Ascending aorta (tissue), 2 donors: Measurements from ENCODE around the gene LIMS2. TPM values are rescaled to one million over a fixed set of nuclear protein-coding genes. Genes with fewer than 3 reads are reported as not detected.
A peak's percentile ranks its signal among the peaks of the same experiment; 100 is the strongest.

ENCODE experiments used
- DNase-seq, 2 donors: peaks; one replicate each; pipeline ENCODE4 v3.0.0-alpha.2; 2019; ENCODE audit warnings: low spot score in 2 of 2
- H3K27ac ChIP-seq, 2 donors: fragments of 200-600 bp; sonication (generic); one replicate each; pipeline ENCODE4 v1.5.1; 2016 to 2017; ENCODE audit warnings: mild to moderate bottlenecking in 1 of 2
- H3K27me3 ChIP-seq: fragments of 200-600 bp; sonication (generic); one replicate; pipeline ENCODE4 v1.5.1; 2017
- H3K36me3 ChIP-seq, 2 donors: fragments of 200-600 bp; sonication (generic); one replicate each; pipeline ENCODE4 v1.5.1; 2016
- H3K4me1 ChIP-seq, 2 donors: fragments of 200-600 bp; sonication (generic); one replicate each; pipeline ENCODE4 v1.5.1; 2016 to 2017; ENCODE audit warnings: mild to moderate bottlenecking in 1 of 2
- H3K4me3 ChIP-seq, 2 donors: fragments of 200-600 bp; sonication (generic); one replicate each; pipeline ENCODE4 v1.5.1; 2016 to 2017; ENCODE audit warnings: mild to moderate bottlenecking in 1 of 2
- H3K9me3 ChIP-seq, 2 donors: fragments of 200-600 bp; sonication (generic); one replicate each; pipeline ENCODE4 v1.5.1; 2016
- CTCF ChIP-seq, 3 experiments: fragments of 200-600 bp in 2 of 3; fragments of 450-650 bp in 1 of 3; sonication (generic) in 2 of 3; IDR thresholded peaks; one replicate each; pipeline ENCODE4 v1.5.1; 2016 to 2019; ENCODE audit warnings: antibody characterized with exemption in 3 of 3, mild to moderate bottlenecking in 1 of 3, moderate library complexity in 1 of 3
- intact Hi-C: fragments of 100-400 bp; cut with DNase I; formaldehyde crosslinking; loops from one replicate; pipeline ENCODE4 v1.15.1; 2023
- total RNA-seq: library from RNA; depleted of rRNA; stranded (reverse); fragments of >200 nt; gene quantifications from one replicate; pipeline ENCODE4 v1.1.0, GENCODE V29; 2016

The LIMS2 gene
- total RNA-seq, 1 donor from 2014 or later: 169 TPM

- DNase-seq: no peak
- Histone ChIP-seq H3K27me3 (no peaks in the 10 kb centered on the region), H3K4me3 (no peak overlapping the region), H3K27ac (peak overlapping the region in 1 of 2 donors; percentile 19), H3K4me1 (peaks cover 15 to 36% of the 10 kb centered on the region in 2 donors), H3K9me3 (no peaks in the 10 kb centered on the region), H3K36me3 (no peaks in the 10 kb centered on the region)
- intact Hi-C loops: no loop called here
- TF ChIP-seq CTCF (IDR thresholded peaks at IDR 0.05): no peak
These were observed 42.5 kb downstream of the LIMS2 start for GRCh38 chr2:127632592-127633489.

- H3K4me1 ChIP-seq: peaks cover 8 to 28% of the 10 kb centered on the region in 2 donors
- peak overlapping the region in 1 of 2 donors; percentile 19 for H3K27ac ChIP-seq
- H3K36me3 ChIP-seq: no peaks in the 10 kb centered on the region
- TF ChIP-seq CTCF (IDR thresholded peaks at IDR 0.05): no peak
- no peak overlapping the region for H3K4me3 ChIP-seq
- DNase-seq: no peak
- intact Hi-C loops: no loop called here
- no peaks in the 10 kb centered on the region for H3K27me3 ChIP-seq
- no peaks in the 10 kb centered on the region for H3K9me3 ChIP-seq
These were observed 43.2 kb downstream of the LIMS2 start for GRCh38 chr2:127631997-127632581.

- H3K27me3 ChIP-seq: no peaks in the 10 kb centered on the region
- no peaks in the 10 kb centered on the region for H3K9me3 ChIP-seq
- peaks cover 8 to 27% of the 10 kb centered on the region in 2 donors for H3K4me1 ChIP-seq
- no peak for TF ChIP-seq CTCF (IDR thresholded peaks at IDR 0.05)
- DNase-seq: no peak
- H3K27ac ChIP-seq: no peak overlapping the region
- H3K36me3 ChIP-seq: no peaks in the 10 kb centered on the region
- intact Hi-C loops: no loop called here
- no peak overlapping the region for H3K4me3 ChIP-seq
These were observed 43.8 kb downstream of the LIMS2 start for GRCh38 chr2:127631541-127631996.

- Histone ChIP-seq H3K4me3 (no peak overlapping the region), H3K27me3 (no peaks in the 10 kb centered on the region), H3K4me1 (peaks cover 8 to 27% of the 10 kb centered on the region in 2 donors), H3K36me3 (no peaks in the 10 kb centered on the region), H3K27ac (no peak overlapping the region), H3K9me3 (no peaks in the 10 kb centered on the region)
- no peak for DNase-seq
- TF ChIP-seq CTCF (IDR thresholded peaks at IDR 0.05): no peak
- intact Hi-C loops: no loop called here
These were observed 44.3 kb downstream of the LIMS2 start for GRCh38 chr2:127630864-127631540.

GRCh38 chr2:127630096-127630863 lies 45.0 kb downstream of the LIMS2 start:
- H3K9me3 ChIP-seq: no peaks in the 10 kb centered on the region
- DNase-seq: no peak
- no peaks in the 10 kb centered on the region for H3K27me3 ChIP-seq
- no peak overlapping the region for H3K27ac ChIP-seq
- H3K4me1 ChIP-seq: peaks cover 8 to 27% of the 10 kb centered on the region in 2 donors
- intact Hi-C loops: no loop called here
- no peak for TF ChIP-seq CTCF (IDR thresholded peaks at IDR 0.05)
- no peak overlapping the region for H3K4me3 ChIP-seq
- no peaks in the 10 kb centered on the region for H3K36me3 ChIP-seq
